HepG2 (cell line): ENCODE results near the gene PTCD3. TPM values are rescaled to one million over a fixed set of nuclear protein-coding genes. Genes with fewer than 3 reads are reported as not detected.

Source experiments
- CTCF ChIP-seq: sonication (generic); formaldehyde crosslinking; IDR thresholded peaks from 2 replicates; pipeline ENCODE4 v1.5.0; 2020; ENCODE audit warnings: mild to moderate bottlenecking, missing genetic modification reagents, moderate library complexity
- ESRRA ChIP-seq: sonication (generic); formaldehyde crosslinking; IDR thresholded peaks from 2 replicates; pipeline ENCODE4 v1.5.1; 2020; ENCODE audit warnings: mild to moderate bottlenecking, low read depth, missing genetic modification reagents
- HHEX ChIP-seq: IDR thresholded peaks from 2 replicates; pipeline ENCODE4 v1.6.1; 2016; ENCODE audit warnings: control low read depth
- HNF4A ChIP-seq: sonication (generic); formaldehyde crosslinking; IDR thresholded peaks from 2 replicates; pipeline ENCODE4 v1.4.0; 2020; ENCODE audit warnings: missing genetic modification reagents
- MEIS1 ChIP-seq: sonication (generic); formaldehyde crosslinking; IDR thresholded peaks from 2 replicates; pipeline ENCODE4 v1.9.0; 2021; ENCODE audit warnings: mild to moderate bottlenecking, missing genetic modification reagents, moderate library complexity, borderline replicate concordance
- MLLT10 ChIP-seq: sonication (generic); formaldehyde crosslinking; IDR thresholded peaks from 2 replicates; pipeline ENCODE4 v1.4.0; 2020; ENCODE audit warnings: missing genetic modification reagents
- MXD3 ChIP-seq: IDR thresholded peaks from 2 replicates; pipeline ENCODE4 v1.6.1; 2016; ENCODE audit warnings: mild to moderate bottlenecking, missing biosample characterization, missing genetic modification reagents
- PAWR ChIP-seq: sonication (generic); formaldehyde crosslinking; IDR thresholded peaks from 2 replicates; pipeline ENCODE4 v1.4.0; 2020; ENCODE audit warnings: missing genetic modification reagents, mild to moderate bottlenecking, borderline replicate concordance
- SNAPC5 ChIP-seq: sonication (generic); formaldehyde crosslinking; IDR thresholded peaks from 2 replicates; pipeline ENCODE4 v1.8.1; 2023; ENCODE audit warnings: mild to moderate bottlenecking, missing genetic modification reagents, borderline replicate concordance
- TOE1 ChIP-seq: sonication (generic); formaldehyde crosslinking; IDR thresholded peaks from 2 replicates; pipeline ENCODE4 v1.4.0; 2020; ENCODE audit warnings: mild to moderate bottlenecking, missing genetic modification reagents
- ZBTB3 ChIP-seq: sonication (generic); formaldehyde crosslinking; IDR thresholded peaks from 2 replicates; pipeline ENCODE4 v1.4.0; 2020; ENCODE audit warnings: low read depth, mild to moderate bottlenecking, moderate library complexity, missing genetic modification reagents, borderline replicate concordance
- ZBTB7B ChIP-seq: sonication (generic); formaldehyde crosslinking; IDR thresholded peaks from 2 replicates; pipeline ENCODE4 v1.4.0; 2020; ENCODE audit warnings: missing genetic modification reagents
- ZIK1 ChIP-seq: sonication (generic); formaldehyde crosslinking; IDR thresholded peaks from 2 replicates; pipeline ENCODE4 v1.5.0; 2020; ENCODE audit warnings: mild to moderate bottlenecking, low read depth, missing genetic modification reagents, borderline replicate concordance
- ZNF20 ChIP-seq: sonication (generic); formaldehyde crosslinking; IDR thresholded peaks from 2 replicates; pipeline ENCODE4 v1.4.0; 2020; ENCODE audit warnings: mild to moderate bottlenecking, moderate library complexity, missing genetic modification reagents
- ZNF318 ChIP-seq: sonication (generic); formaldehyde crosslinking; IDR thresholded peaks from 2 replicates; pipeline ENCODE4 v1.4.0; 2020; ENCODE audit warnings: mild to moderate bottlenecking, missing genetic modification reagents
- ZNF577 ChIP-seq: sonication (generic); formaldehyde crosslinking; IDR thresholded peaks from 2 replicates; pipeline ENCODE4 v1.4.0; 2020; ENCODE audit warnings: mild to moderate bottlenecking, low read depth, missing genetic modification reagents, borderline replicate concordance
- ZNF746 ChIP-seq: sonication (generic); formaldehyde crosslinking; IDR thresholded peaks from 2 replicates; pipeline ENCODE4 v1.8.0; 2022; ENCODE audit warnings: mild to moderate bottlenecking, missing genetic modification reagents
- ZNF850 ChIP-seq: sonication (generic); formaldehyde crosslinking; conservative IDR thresholded peaks from 2 replicates; pipeline ENCODE4 v1.9.0; 2021; ENCODE audit warnings: mild to moderate bottlenecking, missing genetic modification reagents
- polyA plus RNA-seq, 8 experiments: library from polyadenylated mRNA; depleted of rRNA in 3 of 8; stranded (reverse) in 7 of 8; unstranded in 1 of 8; fragments of >200 nt; fragmentation: Illumina TruSeq in 4 of 8; extraction: Trizol in 4 of 8; gene quantifications; 2 replicates each; pipeline versions ENCODE4 v1.2.1 to v1.2.3, GENCODE V29; 2011 to 2016; ENCODE audit warnings: low read depth in 4 of 8, missing spikeins in 1 of 8, mixed read lengths in 1 of 8; ENCODE audit not compliant: insufficient read depth in 1 of 8
- total RNA-seq, 5 experiments: library from RNA; depleted of rRNA; stranded (reverse); fragments of >200 nt; fragmentation: Illumina TruSeq; extraction: Trizol; gene quantifications; 2 replicates each; pipeline ENCODE4 v1.2.3, GENCODE V29; 2016; ENCODE audit warnings: low read depth in 1 of 5

Gene PTCD3
- total and polyA plus RNA-seq, 2 of the 13 experiments (the other 11 are each of a cell fraction or from before 2014, with no cell fraction given), result 124 to 309 TPM

- no peak for TF ChIP-seq CTCF (CRISPR knock-in tag)
- peak; percentile 67; the same call in 1 of the 2 replicates for TF ChIP-seq MXD3 (CRISPR knock-in tag)
- no peak for TF ChIP-seq ZNF20 (CRISPR knock-in tag)
- no peak for TF ChIP-seq PAWR
- TF ChIP-seq TOE1 (CRISPR knock-in tag), result no peak; the same call in 1 of the 2 replicates
- peak; percentile 40; the same call in 1 of the 2 replicates for TF ChIP-seq ZNF746 (CRISPR knock-in tag)
- 0 out of 2 replicates have a peak, but pooled peaks have one; percentile 45 for TF ChIP-seq SNAPC5 (CRISPR knock-in tag)
- peak; percentile 25 for TF ChIP-seq HNF4A (CRISPR knock-in tag)
- TF ChIP-seq ZNF850 (CRISPR knock-in tag), result no peak
- TF ChIP-seq ZNF577 (CRISPR knock-in tag), result 0 out of 2 replicates have a peak, but pooled peaks have one; percentile 34
- TF ChIP-seq ZBTB3, result no peak
- TF ChIP-seq MEIS1 (CRISPR knock-in tag), result peak; percentile 42
- peak; percentile 57; the same call in 1 of the 2 replicates for TF ChIP-seq ZIK1 (CRISPR knock-in tag)
- TF ChIP-seq ZNF318 (CRISPR knock-in tag), result peak; percentile 92
- TF ChIP-seq ZBTB7B (CRISPR knock-in tag), result no peak
- TF ChIP-seq MLLT10 (CRISPR knock-in tag), result no peak
- TF ChIP-seq HHEX (CRISPR knock-in tag), result no peak
- no peak for TF ChIP-seq ESRRA (CRISPR knock-in tag)
These were observed at the start of gene PTCD3 (continued) for GRCh38 chr2:86105969-86106945.
